H4 (cell line): ENCODE measurements around the gene PPT1. TPM values are rescaled to one million over a fixed set of nuclear protein-coding genes. Genes with fewer than 3 reads are reported as not detected.

Experiments used
- DNase-seq: peaks from one replicate; pipeline ENCODE4 v3.0.0-alpha.2; 2015; ENCODE audit warnings: low spot score
- total RNA-seq: library from RNA; depleted of rRNA; stranded (reverse); fragments of >200 nt; shearing (Covaris generic); gene quantifications from 2 replicates; pipeline ENCODE4 v1.2.3, GENCODE V29; 2014

Gene PPT1
- total RNA-seq, 1 experiment from 2014 or later, result 157 TPM

DNA sequence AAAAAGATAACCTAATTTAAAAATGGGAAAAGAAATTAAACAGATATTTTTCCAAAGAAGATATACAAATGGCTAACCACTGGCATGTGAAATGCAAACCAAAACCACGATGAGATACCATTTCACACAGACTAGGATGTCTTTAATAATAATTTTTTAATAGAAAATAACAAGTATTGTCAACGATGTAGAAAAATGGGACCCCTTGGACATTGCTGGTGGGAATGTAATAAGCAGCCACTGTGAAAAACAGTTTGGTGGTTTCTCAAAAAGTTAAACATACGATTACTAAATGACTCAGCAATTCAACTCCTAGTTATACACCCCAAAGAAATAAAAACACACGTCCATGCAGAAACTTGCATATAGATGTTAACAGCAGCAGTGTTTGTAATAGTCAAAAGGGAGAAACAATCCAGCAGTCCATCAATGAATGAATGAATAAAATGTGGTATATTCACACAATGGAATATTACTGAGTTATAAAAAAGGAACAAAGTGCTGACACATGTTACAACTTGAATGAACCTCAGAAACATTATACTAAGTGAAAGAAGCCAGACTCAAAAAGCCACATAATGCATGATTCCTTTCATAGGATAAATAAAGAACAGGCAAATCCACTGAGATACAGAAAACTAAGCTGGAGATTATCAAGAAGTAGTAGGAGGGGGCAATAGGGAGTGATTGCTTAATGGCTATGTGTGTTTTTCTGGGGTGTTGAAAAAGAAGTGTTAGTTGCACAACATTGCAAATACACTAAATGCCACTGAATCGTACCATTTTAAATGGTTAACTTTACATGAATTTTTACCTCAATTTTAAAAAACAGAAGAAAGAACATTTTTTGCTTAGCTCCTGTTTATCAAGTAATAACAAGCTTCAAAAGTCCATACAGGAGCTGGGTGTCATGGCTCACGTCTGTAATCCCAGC, 4.1 kb downstream of the PPT1 start:
- no peak for DNase-seq

DNA sequence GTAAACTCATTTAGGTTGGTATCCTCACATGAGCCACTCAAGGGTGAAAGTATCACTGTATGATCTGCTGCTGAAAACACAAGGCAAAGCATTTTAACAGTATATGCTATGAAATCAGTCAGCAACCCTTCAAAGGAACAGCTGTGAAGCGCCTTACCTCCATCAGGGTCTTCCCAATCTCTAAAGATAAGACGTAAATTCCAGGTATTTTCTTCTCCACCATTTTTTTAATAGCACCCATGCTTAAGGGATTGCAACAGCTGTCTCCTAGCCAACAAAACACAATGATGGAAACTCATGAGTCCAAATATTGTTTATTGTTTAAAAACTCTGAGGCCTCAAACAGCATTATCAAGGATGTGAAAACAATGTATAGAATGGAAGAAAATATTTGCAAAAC, 4.8 kb downstream of the PPT1 start:
- no peak for DNase-seq

DNA sequence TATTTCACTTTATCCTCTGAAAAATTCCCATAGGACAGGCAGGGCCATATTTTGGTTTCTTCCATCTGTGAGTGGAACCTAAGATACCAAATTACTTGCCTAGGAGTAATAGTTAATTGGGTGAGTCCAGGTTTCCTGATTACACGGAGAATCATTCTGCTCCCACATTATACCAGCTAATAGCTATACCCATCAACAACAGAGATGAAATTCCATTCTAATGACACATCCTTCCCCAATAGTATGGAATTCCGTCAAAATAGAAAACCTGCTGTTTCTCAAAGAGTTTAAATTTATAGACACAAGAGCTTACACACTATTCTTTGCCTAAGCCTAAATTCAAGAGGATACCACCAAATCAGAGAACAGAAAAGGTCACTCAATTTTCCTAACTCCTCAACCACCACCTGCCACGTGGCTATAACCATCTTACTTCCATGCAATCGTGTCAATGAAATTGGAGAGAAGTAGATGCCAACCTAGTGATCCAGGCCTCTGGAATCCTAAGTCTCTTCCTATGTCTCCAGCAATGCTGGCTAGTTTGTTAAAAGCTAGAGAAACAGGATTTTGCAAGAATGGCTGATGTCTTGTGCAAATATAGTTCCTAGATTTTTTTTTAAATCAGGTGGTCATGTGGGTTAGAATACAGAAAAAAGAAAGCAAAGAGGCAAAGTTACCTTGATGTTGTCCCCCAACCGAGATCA, 6.2 kb downstream of the PPT1 start:
- no peak for DNase-seq

DNA sequence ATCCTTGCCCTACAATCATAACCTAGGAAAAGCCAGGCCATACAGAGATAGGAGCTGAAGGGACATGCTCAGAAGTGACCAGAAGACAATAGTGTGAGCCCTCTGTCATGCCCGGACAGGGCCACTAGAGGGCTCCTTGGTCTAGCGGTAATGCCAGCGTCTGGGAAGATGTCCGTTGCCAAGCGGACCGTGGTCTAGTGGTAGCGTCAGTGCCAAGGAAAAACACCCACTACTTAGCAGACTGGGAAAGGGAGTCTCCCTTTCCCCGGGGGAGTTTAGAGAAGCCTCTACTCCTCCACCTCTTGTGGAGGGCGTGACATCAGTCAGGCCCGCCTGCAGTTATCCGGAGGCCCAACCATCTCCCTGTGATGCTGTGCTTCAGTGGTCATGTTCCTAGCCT, 12.3 kb downstream of the PPT1 start:
- peak; percentile 67 for DNase-seq

DNA sequence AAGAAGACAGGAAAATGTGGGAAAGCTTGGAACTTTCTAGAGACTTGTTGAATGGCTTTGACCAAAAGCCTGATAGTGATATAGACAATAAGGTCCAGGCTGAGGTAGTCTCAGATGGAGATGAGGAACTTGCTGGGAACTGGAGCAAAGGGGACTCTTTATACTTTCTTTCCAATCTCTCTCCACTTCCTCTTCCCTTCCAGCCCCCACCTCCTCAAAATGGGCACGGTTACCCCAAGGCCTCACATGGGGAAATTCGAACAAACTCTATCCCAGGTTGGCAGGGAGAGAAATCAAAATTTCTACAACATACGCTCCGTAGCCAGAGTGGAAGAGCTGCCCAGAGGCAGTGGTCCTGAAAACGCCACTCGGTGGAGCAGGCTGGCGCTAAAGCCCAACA, 15.2 kb downstream of the PPT1 start:
- no peak for DNase-seq

DNA sequence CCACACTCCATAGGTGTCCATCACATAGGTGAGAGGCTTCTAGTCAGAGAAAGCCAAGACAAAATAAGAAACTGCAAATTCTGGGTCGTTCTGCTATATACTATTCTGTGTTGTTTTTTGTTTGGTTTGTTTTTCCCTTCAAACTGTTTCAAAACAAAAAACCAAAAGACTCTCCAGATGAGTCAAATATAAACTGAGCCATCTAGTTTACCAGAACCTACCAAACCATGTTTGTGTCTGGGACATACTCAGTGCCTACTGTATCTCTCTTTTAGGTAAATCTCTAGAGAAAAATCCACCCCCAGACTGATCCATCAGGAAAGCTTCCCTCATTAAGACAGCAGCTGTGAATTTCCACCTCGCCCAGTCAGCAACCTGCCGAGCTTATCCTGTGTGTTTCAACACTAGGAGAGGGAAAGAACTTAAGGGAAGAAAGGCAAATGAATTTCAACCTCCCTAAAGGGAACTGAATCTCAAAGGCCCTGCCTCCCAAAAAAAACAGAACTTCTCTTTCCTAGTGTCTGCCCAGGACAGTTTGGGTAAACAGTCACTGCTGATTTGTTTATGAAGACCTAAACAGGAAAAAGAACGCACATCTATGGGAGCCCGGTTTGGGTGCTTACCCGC, 17.2 kb downstream of the PPT1 start:
- DNase-seq, result no peak

DNA sequence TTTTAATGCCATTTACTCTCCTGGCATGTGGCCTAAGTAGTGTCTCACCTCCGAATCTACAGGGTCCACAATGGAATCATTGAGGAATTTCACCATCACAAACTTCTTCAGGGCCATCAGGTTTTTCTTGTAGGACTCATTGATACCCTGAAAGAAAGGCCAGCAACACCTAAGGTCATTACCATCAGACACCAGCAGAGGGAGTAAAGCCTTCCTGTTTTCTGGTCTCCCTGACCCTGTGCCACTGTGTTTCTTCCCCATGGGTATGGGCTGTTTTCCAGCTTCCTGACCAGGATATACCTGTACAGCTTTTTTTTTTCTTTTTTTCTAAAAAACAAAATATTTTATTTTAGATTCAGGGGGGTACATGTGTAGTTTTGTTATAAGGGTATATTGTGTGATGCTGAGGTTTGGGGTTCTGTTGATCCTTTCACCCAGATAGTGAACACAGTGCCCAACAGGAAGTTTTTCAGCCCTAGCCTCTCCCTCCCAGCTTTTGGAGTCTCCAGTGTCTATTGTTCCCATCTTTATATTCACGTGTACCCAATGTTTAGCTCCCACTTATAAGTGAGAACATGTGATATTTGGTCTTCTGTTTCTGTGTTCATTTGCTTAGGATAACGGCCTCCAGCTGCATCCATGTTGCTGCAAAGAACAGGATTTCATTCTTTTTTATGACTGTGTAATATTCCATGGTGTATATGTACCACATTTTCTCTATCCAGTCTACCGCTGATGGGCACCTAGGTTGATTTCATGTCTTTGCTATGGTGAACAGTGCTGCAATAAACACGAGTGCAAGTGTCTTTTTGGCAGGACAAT, 18.3 kb downstream of the PPT1 start:
- peak; percentile 54 for DNase-seq

DNA sequence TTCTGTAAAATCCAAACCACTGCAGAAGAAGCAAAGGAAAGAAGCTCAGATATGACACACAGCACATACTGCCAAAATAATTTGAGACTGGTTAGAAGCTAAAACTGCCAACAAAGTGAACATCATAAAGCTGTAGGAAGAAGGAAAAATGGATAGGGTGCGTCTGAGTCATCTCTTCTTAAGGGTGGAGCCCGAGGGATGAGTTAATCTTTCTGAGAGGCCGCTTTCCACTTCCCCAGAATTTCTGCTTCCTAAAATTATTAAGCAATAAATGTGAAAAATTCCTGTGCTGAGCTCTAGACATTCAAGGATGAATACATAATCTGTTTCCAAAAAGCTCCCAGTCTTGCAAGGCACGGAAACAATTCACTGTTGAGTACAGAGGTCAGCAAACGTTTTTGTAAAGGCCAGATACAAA, 20.1 kb downstream of the PPT1 start:
- DNase-seq, result no peak

DNA sequence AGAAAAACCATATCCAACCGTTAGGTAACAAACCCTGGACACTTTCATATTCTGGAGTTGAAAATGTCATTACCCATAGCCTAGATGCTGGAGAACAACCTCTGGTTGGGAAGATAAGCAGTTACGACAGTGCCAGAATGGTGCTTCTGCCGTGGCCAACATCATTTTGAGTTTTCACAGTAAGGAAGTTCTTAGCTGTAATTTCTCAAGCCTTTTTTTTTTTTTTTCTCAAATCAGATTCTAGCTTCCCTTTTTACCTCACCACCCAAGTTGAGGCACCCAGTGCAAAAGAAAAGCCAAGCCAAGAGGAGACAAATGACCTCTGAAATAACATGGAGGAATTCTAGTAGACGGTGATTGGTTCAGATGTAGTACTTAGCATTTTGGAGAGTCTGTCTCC, 21.8 kb downstream of the PPT1 start:
- no peak for DNase-seq

DNA sequence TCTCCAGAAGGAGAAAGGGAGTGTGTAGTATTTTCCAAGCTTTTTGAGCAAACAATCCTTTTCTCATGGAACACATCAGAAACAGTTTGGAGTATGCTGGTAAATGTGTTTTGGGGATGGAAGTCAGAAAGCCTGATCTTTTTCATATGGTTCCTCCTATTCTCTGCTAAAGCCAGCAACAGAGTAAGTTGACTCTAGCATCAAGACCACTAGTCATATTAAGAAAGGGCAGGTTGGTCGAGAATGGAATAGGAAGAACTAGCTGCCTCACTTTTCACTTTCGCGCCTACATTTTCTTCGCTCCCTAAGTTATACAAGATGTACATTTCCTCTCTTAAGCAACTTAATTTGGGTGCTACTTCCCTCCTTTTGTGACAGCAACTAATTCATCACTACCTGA, 24.0 kb downstream of the PPT1 start:
- no peak for DNase-seq

DNA sequence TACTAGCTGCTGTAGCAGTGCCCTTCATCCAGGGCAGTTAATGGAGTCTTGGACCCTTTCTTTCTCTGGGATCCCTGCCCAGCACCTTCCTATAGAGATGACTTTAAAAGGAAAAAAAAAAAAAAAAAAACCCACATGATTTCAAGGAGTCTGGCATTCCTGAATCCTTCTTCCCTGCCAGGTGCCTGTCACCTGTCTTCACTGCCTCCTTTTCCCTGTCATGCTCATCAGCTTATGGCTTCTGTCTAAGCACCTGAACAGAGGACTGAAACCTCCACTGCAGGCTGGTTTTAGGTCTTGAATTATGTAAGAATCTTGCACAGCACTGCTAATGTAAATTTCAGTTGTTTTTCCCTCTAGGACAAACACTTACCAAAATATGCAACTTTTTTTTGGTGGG, 24.9 kb downstream of the PPT1 start:
- no peak for DNase-seq

DNA sequence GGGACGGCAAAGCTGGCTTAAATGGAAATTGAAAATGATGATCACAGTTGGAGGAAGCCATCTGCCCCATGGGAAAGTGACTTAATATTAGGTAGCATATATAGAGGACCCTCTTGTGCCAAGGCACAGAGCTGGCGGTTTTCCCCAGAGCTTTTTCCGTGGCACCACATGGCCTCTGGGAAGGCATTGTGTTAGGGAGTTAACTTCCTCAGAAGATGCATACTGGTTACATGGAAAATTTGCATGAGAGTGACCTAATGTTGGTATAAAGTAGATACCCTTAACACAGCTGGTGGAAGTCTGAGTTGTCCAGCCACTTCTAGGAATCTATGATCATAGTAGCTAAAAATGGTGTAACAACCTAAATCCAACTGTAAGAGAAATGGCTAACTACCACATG, 29.2 kb downstream of the PPT1 start:
- no peak for DNase-seq

DNA sequence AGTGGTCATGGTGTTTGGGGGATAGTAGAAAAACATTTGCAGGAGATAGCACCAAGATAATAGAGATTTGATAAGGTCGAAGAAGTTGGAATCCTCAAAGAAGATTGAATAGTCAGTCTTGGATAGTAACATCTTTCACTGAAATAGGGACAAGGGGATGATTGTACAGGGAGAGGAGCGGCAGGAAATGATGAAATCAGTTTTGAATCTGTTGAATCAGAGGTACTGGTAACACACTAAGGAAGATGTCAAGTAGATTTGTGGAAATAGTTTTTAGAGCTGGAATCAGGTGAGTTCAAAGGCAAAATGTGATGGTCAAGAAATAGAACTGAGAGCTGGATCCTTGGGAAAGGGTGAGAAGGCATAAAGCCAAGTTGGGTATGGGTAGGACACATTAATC, 30.0 kb downstream of the PPT1 start:
- DNase-seq, result no peak

DNA sequence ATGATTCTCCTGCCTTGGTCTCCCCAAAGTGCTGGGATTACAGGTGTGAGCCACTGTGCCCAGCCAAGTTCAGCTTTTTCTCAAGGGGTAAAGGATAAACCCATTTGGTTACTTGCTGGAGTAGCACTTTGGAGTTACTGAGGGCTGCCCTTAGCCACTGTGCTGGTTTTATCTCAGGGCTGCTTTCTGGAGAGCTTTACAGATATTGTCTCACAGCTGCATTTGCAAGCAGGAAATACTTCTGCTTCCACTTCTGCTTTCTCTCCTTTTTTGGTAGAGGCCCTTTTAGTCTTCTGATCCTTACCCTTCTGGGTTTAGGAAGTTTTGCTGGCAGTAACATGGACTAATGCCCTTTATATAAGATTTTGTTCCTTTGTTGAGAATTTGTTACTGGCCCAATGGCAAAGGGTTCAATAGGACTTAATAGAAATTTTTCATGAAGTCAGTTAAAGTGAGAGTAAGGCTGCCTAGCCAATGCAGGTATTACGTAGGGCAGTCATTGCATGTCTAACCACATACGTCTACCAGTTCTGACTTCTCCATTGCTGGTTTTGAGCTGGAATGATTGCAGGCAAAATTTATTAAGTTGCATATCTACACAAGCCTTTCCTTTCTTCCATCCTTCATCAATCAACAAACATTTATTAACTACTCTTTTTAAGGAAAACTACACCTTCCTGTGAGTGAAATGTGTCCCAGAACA, 32.1 kb downstream of the PPT1 start:
- no peak for DNase-seq

DNA sequence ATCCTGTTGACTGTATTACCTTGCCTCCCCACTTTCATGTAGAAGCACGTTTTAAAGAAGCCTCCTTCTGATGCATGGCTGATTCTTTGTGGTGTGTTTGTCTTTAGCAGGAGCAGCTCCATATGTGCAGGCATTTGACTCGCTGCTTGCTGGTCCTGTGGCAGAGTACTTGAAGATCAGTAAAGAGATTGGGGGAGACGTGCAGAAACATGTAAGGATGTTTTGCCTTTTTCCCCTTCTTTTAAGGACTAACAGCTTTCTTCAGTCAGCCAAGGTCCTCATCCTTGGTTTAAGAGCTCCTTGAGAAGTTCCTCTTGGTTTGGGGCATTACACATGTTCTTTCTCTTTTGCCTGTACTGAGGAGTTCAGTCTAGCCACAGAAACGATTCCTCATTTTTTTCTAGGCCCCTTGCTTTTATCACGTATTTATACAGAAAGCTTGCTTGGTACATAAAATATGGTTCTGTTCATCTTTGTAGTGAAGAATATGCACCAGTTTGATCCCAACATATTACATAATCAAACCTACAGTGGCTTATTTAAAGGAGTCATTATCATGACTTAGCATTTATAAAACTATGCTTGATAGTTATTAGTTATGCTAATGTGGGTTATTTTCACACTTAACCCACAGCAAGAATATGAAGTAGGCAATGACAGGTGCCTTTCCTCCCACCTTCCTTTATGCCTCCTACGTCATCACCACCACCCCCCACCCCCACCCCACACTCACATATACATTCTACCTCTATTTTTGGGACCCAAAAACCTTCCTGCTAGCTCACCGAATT, 36.9 kb downstream of the PPT1 start:
- DNase-seq, result no peak

DNA sequence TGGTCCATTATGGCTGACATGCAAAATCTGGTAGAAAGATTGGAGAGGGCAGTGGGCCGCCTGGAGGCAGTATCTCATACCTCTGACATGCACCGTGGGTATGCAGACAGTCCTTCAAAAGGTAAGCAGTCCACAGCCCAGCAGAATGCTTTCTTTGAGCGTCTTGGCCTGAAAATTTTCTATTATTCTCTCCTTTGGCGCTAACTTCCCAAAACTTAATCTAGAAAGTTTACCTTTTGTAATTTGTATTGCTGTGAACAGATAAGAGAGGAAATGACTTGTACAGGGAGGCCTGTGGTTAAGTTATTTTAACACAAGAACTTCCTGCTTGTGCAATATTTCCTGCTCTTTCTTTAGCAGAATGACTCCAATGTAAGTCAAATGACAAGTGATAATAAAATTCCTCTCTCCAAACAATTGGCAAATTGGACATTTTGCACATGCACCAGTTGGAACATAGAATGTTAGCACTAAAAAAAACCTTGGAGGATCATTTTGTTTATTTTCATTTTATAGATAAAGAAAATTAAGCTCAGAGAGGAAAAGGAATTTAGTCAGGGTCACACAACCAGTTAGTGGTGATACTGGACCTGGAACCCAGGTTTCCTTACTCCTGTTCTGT, 37.6 kb downstream of the PPT1 start:
- peak; percentile 38 for DNase-seq

DNA sequence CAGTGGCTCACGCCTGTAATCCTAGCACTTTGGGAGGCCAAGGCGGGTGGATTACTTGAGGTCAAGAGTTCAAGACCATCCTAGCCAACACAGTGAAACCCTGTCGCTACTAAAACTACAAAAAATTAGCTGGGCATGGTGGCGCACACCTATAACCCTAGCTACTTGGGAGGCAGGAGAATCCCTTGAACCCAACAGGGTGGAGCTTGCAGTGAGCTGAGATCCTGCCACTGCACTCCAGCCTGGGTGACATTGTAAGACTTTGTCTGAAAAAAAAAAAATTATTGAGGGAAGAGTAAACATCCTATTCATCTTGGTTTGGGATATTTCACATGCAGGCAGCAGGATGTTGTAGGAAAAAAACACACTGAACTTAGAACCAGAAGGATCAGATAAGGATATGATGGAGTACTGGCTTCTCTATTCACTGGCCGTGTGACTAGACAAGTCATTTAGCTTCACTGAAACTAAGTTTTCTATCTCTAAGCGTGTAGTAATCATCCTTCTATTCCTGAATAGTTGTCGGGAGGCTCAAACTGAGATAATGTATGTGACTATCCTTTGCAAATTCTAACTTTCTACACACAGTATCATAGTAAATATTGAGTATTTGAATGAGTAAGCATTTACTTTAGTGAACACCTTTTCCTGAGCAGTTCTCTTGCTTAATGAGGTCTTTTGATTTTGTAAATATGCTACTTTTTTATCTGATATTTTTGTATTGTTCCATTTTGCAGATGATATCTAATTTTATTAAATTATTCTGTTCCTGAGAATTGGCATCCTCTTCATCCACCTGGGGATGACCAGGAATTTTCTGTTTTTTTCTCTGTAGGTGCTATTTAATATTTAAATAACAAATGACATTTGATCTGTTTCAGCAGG, 38.4 kb downstream of the PPT1 start:
- no peak for DNase-seq

DNA sequence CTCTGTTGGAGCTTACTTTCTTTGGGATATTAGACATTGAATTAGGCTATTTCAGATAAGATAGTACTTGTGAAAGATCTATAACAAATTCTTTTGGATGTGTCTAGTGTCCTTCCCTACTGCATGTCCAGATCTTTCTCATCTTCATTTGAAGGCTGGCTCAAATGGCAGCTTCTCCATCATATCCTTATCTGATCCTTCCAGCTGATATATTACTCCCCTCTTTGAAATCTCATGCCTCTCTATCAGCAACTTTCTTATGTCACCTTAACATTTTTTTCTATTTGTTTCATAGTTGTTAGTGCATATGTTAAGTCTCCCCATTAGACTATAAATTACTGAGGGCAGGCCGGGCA, 39.0 kb downstream of the PPT1 start:
- DNase-seq, result no peak
